ENCODE data around the gene OSBPL2. TPM values are rescaled to one million over a fixed set of nuclear protein-coding genes. Genes with fewer than 3 reads are reported as not detected.

The OSBPL2 gene
- total and polyA plus RNA-seq, 3 donors from 2014 or later, result 48.5 to 57.2 (median 49.8) TPM

- whole genome bisulfite sequencing, 2 donors, result 78 to 88% methylated on average over 10 of the region's 10 CpGs
- DNase-seq, result no peak
- no peaks in the 10 kb centered on the region for H3K36me3 ChIP-seq (ENCODE audit: low read depth, missing control alignments)
- no peak overlapping the region for H3K27ac ChIP-seq
- no peaks in the 10 kb centered on the region for H3K27me3 ChIP-seq
- peaks cover 31% of the 10 kb centered on the region for H3K4me1 ChIP-seq
- no peak overlapping the region for H3K4me3 ChIP-seq
- no peak for TF ChIP-seq CTCF (IDR thresholded peaks at IDR 0.05)
- TF ChIP-seq POLR2A (IDR thresholded peaks at IDR 0.05), result no peak
- intact Hi-C loops (cut with DNase I; ENCODE audit: low total_unique reads), result no loop called here
- no peaks in the 10 kb centered on the region for H3K9me3 ChIP-seq
Measured at GRCh38 chr20:62241506-62241905, 3.2 kb downstream of the OSBPL2 start.

- Histone ChIP-seq H3K27me3 (no peaks in the 10 kb centered on the region), H3K4me3 (no peak overlapping the region), H3K27ac (no peak overlapping the region), H3K4me1 (peaks cover 35% of the 10 kb centered on the region), H3K36me3 (ENCODE audit: low read depth, missing control alignments) (no peaks in the 10 kb centered on the region), H3K9me3 (no peaks in the 10 kb centered on the region)
- intact Hi-C loops (cut with DNase I; ENCODE audit: low total_unique reads), result no loop called here
- 85% methylated on average over 6 of the region's 6 CpGs for whole genome bisulfite sequencing, 2 donors
- no peak for DNase-seq
- TF ChIP-seq CTCF (IDR thresholded peaks at IDR 0.05), result no peak
- TF ChIP-seq POLR2A (IDR thresholded peaks at IDR 0.05), result no peak
Measured at GRCh38 chr20:62242176-62242575, 3.9 kb downstream of the OSBPL2 start.

GRCh38 chr20:62243106-62243505, 4.8 kb downstream of the OSBPL2 start:
- H3K4me1 ChIP-seq, result peaks cover 32% of the 10 kb centered on the region
- no peak for DNase-seq
- H3K27ac ChIP-seq, result no peak overlapping the region
- TF ChIP-seq CTCF (IDR thresholded peaks at IDR 0.05) (no peak), POLR2A (IDR thresholded peaks at IDR 0.05) (no peak)
- intact Hi-C loops (cut with DNase I; ENCODE audit: low total_unique reads), result no loop called here
- no peaks in the 10 kb centered on the region for H3K27me3 ChIP-seq
- 90 to 93% methylated on average over 17 to 18 of the region's 22 CpGs for WGBS, 2 donors
- H3K4me3 ChIP-seq, result no peak overlapping the region
- H3K36me3 ChIP-seq (ENCODE audit: low read depth, missing control alignments), result no peaks in the 10 kb centered on the region
- H3K9me3 ChIP-seq, result no peaks in the 10 kb centered on the region

- Histone ChIP-seq H3K27me3 (no peaks in the 10 kb centered on the region), H3K4me1 (peaks cover 32% of the 10 kb centered on the region), H3K27ac (no peak overlapping the region), H3K9me3 (no peaks in the 10 kb centered on the region), H3K36me3 (ENCODE audit: low read depth, missing control alignments) (no peaks in the 10 kb centered on the region), H3K4me3 (no peak overlapping the region)
- 75 to 76% methylated on average over 21 of the region's 21 CpGs for WGBS, 2 donors
- TF ChIP-seq POLR2A (IDR thresholded peaks at IDR 0.05) (no peak), CTCF (IDR thresholded peaks at IDR 0.05) (no peak)
- no peak for DNase-seq
- intact Hi-C loops (cut with DNase I; ENCODE audit: low total_unique reads), result no loop called here
Measured at GRCh38 chr20:62243906-62244515, 5.7 kb downstream of the OSBPL2 start.

GRCh38 chr20:62244644-62245108, 6.4 kb downstream of the OSBPL2 start:
- intact Hi-C loops (cut with DNase I; ENCODE audit: low total_unique reads), result no loop called here
- H3K27ac ChIP-seq, result no peak overlapping the region
- WGBS, 2 donors, result 50 to 58% methylated on average over 17 of the region's 17 CpGs
- no peak overlapping the region for H3K4me3 ChIP-seq
- H3K27me3 ChIP-seq, result no peaks in the 10 kb centered on the region
- peaks cover 27% of the 10 kb centered on the region for H3K4me1 ChIP-seq
- H3K9me3 ChIP-seq, result no peaks in the 10 kb centered on the region
- no peaks in the 10 kb centered on the region for H3K36me3 ChIP-seq (ENCODE audit: low read depth, missing control alignments)
- no peak for DNase-seq
- no peak for TF ChIP-seq POLR2A (IDR thresholded peaks at IDR 0.05)
- no peak for TF ChIP-seq CTCF (IDR thresholded peaks at IDR 0.05)

Measured in testis (tissue), 3 donors.